DOHH2 (cell line): Measurements from ENCODE around the gene PDGFB.

Experiments used
- H3F3A ChIP-seq: fragments of 200-600 bp; sonication (generic), shearing (Covaris generic); 2 replicates; pipeline ENCODE4 v1.6.0; 2016; ENCODE audit warnings: antibody characterized with exemption, mild to moderate bottlenecking; ENCODE audit not compliant: control insufficient read depth, insufficient read depth
- H3K27ac ChIP-seq: fragments of 200-600 bp; sonication (generic); 2 replicates; pipeline ENCODE4 v1.5.1; 2014; ENCODE audit warnings: low read depth, mild to moderate bottlenecking, low read length, moderate library complexity
- H3K27me3 ChIP-seq: fragments of 200-600 bp; sonication (generic); 2 replicates; pipeline ENCODE4 v1.6.1; 2014; ENCODE audit warnings: mild to moderate bottlenecking, low read length, mixed read lengths; ENCODE audit not compliant: control insufficient read depth
- H3K36me3 ChIP-seq: fragments of 200-600 bp; sonication (generic); 2 replicates; pipeline ENCODE4 v1.6.1; 2014; ENCODE audit warnings: mild to moderate bottlenecking, low read length, moderate library complexity, mixed read lengths; ENCODE audit not compliant: control insufficient read depth
- H3K4me1 ChIP-seq: fragments of 200-600 bp; sonication (generic); 2 replicates; pipeline ENCODE4 v1.6.1; 2014; ENCODE audit warnings: mild to moderate bottlenecking, low read length, mixed read lengths; ENCODE audit not compliant: control insufficient read depth
- H3K4me2 ChIP-seq: fragments of 200-600 bp; sonication (generic); 2 replicates; pipeline ENCODE4 v1.6.0; 2014; ENCODE audit warnings: mild to moderate bottlenecking, low read length, moderate library complexity
- H3K4me3 ChIP-seq: fragments of 200-600 bp; sonication (generic); 2 replicates; pipeline ENCODE4 v1.5.1; 2014; ENCODE audit warnings: mild to moderate bottlenecking, low read length, mixed read lengths
- H3K79me2 ChIP-seq: fragments of 200-600 bp; sonication (generic); 2 replicates; pipeline ENCODE4 v1.6.1; 2014; ENCODE audit warnings: mild to moderate bottlenecking, low read length, mixed read lengths; ENCODE audit not compliant: control insufficient read depth
- H3K9me2 ChIP-seq: fragments of 200-600 bp; sonication (generic); replicated peaks from 2 replicates; pipeline ENCODE4 v1.6.1; 2014; ENCODE audit warnings: mild to moderate bottlenecking, low read length, mixed read lengths; ENCODE audit not compliant: control insufficient read depth
- H3K9me3 ChIP-seq: fragments of 200-600 bp; sonication (generic); 2 replicates; pipeline ENCODE4 v1.6.1; 2014; ENCODE audit warnings: antibody characterized with exemption, low read length, mixed read lengths; ENCODE audit not compliant: control insufficient read depth, insufficient read depth
- H4K20me1 ChIP-seq: fragments of 200-600 bp; sonication (generic); 2 replicates; pipeline ENCODE4 v1.6.0; 2014; ENCODE audit warnings: low read depth, mild to moderate bottlenecking, antibody characterized with exemption, low read length, moderate library complexity; ENCODE audit not compliant: control insufficient read depth, insufficient read depth
- CTCF ChIP-seq: fragments of 200-600 bp; sonication (generic); IDR thresholded peaks from one replicate; pipeline ENCODE4 v1.5.1; 2014; ENCODE audit warnings: antibody characterized with exemption, mild to moderate bottlenecking, low read depth, low read length; ENCODE audit not compliant: poor library complexity, severe bottlenecking
- EZH2phosphoT487 ChIP-seq: fragments of 200-600 bp; sonication (generic); IDR thresholded peaks from 2 replicates; pipeline ENCODE4 v1.6.1; 2017; ENCODE audit warnings: borderline replicate concordance, mild to moderate bottlenecking, antibody characterized with exemption, low read length, moderate library complexity, mixed read lengths

The PDGFB gene

GRCh38 chr22:39253435-39254070 lies 8.8 kb upstream of the PDGFB start:
- Histone ChIP-seq H3K4me2 (peak overlapping the region; percentile 27; the same call in 1 of the 2 replicates), H3K4me3 (no peak overlapping the region), H3K27ac (no peak overlapping the region), H3K79me2 (no peaks in the 10 kb centered on the region), H4K20me1 (no peaks in the 10 kb centered on the region), H3K4me1 (peaks cover 24% of the 10 kb centered on the region), H3K9me2 (no peaks in the 10 kb centered on the region), H3K9me3 (no peaks in the 10 kb centered on the region), H3K36me3 (no peaks in the 10 kb centered on the region), H3K27me3 (peaks cover 60% of the 10 kb centered on the region), H3F3A (no peaks in the 10 kb centered on the region)
- no peak for TF ChIP-seq CTCF
- TF ChIP-seq EZH2phosphoT487, result no peak

- no peaks in the 10 kb centered on the region for H3K9me3 ChIP-seq
- TF ChIP-seq CTCF, result no peak
- no peak for TF ChIP-seq EZH2phosphoT487
- H4K20me1 ChIP-seq, result no peaks in the 10 kb centered on the region
These were observed 8.0 kb upstream of the PDGFB start for GRCh38 chr22:39252461-39253434.

GRCh38 chr22:39251762-39252460 lies 7.1 kb upstream of the PDGFB start:
- peaks cover 70% of the 10 kb centered on the region for H3K27me3 ChIP-seq
- TF ChIP-seq EZH2phosphoT487 (no peak), CTCF (no peak)
- no peak overlapping the region for H3K4me2 ChIP-seq
- no peaks in the 10 kb centered on the region for H3K36me3 ChIP-seq
- H3K9me3 ChIP-seq, result no peaks in the 10 kb centered on the region
- no peaks in the 10 kb centered on the region for H3F3A ChIP-seq
- no peaks in the 10 kb centered on the region for H3K79me2 ChIP-seq
- no peaks in the 10 kb centered on the region for H4K20me1 ChIP-seq
- no peak overlapping the region for H3K4me3 ChIP-seq
- H3K9me2 ChIP-seq, result no peaks in the 10 kb centered on the region
- H3K4me1 ChIP-seq, result peaks cover 29% of the 10 kb centered on the region
- no peak overlapping the region for H3K27ac ChIP-seq

More at GRCh38 chr22:39252461-39253434, 8.0 kb upstream of the PDGFB start:
- no peak overlapping the region for H3K27ac ChIP-seq
- H3K4me2 ChIP-seq, result peak overlapping the region; percentile 27; the same call in 1 of the 2 replicates
- no peaks in the 10 kb centered on the region for H3K9me2 ChIP-seq
- H3K27me3 ChIP-seq, result peaks cover 64% of the 10 kb centered on the region
- peaks cover 24% of the 10 kb centered on the region for H3K4me1 ChIP-seq
- H3K4me3 ChIP-seq, result no peak overlapping the region
- H3K36me3 ChIP-seq, result no peaks in the 10 kb centered on the region
- H3K79me2 ChIP-seq, result no peaks in the 10 kb centered on the region
- no peaks in the 10 kb centered on the region for H3F3A ChIP-seq
